GM10847 (cell line): ENCODE data around the gene CYTL1.

Source experiments
- POLR2A ChIP-seq: IDR thresholded peaks from 2 replicates; pipeline ENCODE4 v1.6.1; 2011; ENCODE audit not compliant: insufficient read length; ENCODE audit errors: extremely low read depth

Gene CYTL1

DNA sequence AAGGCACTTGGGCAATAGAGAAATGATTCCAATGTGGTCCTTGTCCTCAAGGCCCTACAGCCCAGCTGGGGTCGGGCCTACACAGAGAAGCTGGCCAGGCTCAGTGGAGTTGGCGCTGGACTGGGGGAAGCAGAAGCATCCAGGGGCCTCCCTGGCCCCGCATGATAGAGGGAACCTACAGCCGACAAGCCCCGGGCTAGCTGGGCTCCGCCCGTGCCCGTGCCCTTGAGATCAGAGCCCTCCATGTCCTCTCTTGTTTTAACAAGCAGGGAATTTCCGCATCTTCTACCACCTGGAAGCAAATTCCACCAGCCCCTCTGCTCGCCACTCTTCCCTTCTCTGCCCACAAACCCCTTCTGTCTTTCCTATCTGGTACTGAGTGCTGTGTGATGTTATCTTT, 31.6 kb downstream of the CYTL1 start:
- no peak for TF ChIP-seq POLR2A

DNA sequence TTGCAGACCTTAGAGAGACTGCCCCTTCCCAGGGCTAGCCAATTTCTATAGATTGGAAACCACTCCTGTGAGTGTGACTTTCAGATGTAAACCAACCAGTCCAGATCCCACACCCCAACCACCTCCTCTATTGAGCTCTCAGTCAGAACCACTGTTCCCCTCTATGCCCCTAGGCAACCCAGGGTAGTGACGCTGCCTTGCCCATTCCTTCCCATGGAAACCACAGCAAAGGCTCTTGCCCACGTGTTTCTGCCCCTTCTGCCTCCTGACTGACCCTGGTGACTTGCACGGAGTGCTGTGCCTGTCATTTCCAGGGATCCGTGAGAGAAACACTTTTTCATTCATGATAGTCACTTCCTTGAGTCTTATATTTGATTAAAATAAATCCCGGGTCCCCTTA, 32.4 kb downstream of the CYTL1 start:
- no peak for TF ChIP-seq POLR2A

DNA sequence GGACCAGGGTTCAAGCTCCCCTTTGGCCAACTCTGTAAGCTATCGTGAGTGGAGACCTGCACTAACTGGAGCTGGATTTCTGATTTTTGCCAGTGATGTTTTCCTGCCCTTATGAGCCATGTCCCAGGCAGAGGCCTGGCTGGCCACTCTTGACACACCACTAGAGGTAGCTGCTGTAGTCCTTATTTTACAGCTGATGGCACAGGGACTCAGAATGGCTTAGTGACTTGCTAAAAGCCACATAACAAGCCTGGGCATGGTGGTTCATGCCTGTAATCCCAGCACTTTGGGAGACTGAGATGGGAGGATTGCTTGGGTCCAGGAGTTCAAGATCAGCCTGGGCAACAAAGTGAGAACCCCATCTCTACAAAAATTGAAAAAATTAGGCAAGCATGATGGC, 33.4 kb downstream of the CYTL1 start:
- no peak for TF ChIP-seq POLR2A

DNA sequence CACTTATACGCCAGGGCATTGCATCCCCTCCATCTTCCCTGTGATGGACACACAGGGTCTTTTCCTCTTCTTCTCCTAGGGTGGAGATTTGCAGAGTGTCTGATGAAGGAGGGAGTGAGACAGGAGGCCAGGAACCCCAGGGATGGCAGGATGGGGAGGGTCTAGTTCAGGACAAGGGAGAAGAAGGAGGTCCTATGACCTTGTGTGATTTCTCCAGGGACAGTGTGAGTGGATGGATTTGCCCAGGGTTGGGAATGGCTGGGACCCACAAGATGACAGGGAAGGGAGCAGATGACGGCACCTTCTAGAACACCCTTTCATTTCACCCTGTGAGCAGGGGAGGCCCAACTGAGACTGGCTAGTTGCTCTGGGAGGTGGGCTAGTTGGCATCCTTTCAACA, 34.2 kb downstream of the CYTL1 start:
- no peak for TF ChIP-seq POLR2A

DNA sequence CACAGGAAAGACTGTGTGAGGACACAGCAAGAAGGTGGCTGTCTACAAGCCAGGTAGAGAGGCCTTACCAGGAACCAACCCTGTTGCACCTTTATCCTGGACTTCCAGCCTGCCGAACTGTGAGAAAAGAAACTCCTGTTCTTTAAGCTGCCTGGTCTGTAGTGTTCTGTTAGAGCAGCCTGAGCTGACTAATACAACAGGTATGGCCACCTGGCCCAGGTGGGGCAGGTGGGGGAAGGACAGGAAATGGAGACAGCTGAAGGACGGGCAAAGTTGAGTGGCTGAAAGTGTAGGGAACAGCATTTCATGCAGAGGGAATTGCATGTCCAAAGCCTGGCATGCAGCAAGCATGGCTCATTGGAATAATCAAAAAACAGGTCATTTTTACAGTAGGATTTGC, 35.1 kb downstream of the CYTL1 start:
- TF ChIP-seq POLR2A: no peak

DNA sequence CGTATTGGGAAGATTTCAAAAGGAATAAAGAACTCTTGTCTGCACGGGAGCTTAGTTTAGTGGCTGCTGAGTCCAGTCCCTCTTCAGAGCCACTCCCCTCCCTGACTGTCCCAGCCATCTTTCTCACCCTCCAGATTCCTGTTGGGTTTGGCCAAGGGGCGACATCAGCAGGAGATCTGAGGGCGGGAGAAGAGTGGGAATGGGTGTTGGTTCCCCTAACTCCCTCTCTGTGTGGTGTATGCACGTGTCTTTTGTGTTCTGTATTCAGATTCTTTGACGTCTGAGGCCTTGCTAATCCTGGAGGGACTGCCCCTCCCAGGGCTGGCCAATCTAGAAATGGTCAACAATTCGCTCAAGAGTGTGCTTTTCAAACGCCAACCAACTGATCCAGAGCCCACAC, 37.4 kb downstream of the CYTL1 start:
- no peak for TF ChIP-seq POLR2A

DNA sequence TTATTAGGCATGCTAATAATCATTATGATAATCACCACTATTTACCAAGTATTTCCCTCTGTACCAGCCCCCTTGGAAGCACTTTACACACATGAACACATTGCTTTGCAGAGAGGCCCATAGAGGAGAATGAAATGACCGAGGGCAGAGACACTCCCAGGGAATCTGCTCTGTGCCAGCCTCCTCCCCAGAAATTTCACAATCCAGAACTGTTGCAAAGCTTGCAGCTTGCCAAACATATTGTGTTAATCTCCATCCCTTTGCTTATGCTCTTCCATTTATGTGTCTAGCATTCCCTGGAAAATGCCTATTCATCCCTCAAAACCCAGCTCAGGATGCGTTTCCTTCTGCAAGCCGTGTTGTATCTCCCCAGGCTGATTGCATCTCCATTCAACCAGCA, 37.8 kb downstream of the CYTL1 start:
- TF ChIP-seq POLR2A: no peak

DNA sequence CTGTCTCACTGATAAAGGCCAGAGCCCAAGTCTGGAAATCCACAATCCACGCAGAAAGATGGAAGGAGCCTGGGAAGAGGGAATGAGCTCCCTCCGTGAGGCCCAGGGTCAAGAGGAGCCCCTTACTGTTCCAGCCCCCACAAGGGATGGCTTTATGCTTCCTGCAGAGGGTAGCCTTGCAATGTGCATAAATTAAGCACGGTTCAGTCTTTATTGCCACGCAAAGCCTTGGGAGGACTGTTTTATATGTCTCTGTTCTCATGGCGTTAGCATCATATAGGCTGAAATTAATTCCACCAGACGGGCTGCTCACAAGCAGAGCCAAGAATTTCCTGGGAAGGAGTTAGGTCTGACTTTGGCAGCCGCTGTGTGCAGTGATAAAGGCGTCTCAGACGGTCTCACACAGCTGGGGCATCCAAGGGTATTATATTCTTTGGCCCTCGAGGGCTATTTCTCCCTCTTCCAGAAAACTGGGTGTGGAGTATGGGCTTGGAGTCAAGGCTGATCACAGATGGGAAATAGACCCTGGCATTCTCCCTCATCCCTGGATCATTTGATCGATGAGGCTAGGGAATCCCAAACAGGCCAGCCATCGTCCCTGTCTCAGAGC, 38.5 kb downstream of the CYTL1 start:
- no peak for TF ChIP-seq POLR2A

DNA sequence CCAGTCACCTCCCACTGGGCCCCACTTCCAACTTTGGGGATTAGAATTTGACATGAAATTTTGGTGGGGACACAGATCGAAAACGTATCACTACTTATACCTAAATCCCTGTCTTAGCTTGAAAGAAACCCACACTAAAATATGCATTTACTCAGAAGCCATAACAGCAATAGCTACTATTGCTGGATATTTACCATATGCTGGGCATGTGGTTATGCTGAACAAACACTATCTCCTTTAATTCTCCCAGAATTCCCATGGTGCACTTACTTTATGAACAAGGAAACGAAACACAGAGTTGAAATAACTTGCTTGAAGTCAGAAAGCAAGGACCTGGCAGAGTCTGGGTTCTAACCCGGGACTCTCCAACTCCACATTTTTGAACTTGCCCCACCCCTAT, 39.3 kb downstream of the CYTL1 start:
- no peak for TF ChIP-seq POLR2A

DNA sequence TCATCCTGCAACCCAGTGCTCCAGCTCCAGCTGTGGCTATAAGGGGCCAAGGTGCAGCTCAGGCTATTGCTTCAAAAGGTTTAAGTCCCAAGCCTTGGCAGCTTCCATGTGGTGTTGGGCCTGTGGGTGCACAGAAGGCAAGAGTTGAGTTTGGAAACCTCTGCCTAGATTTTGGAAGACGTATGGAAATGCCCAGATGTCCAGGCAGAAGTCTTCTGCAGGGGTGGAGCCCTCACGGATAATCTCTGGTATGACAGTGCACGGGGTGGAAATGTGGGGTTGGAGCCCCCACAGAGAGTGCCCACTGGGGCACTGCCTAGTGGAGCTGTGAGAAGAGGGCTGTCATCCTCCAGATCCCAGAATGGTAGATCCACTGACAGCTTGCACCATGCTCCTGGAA, 44.5 kb downstream of the CYTL1 start:
- TF ChIP-seq POLR2A: no peak

DNA sequence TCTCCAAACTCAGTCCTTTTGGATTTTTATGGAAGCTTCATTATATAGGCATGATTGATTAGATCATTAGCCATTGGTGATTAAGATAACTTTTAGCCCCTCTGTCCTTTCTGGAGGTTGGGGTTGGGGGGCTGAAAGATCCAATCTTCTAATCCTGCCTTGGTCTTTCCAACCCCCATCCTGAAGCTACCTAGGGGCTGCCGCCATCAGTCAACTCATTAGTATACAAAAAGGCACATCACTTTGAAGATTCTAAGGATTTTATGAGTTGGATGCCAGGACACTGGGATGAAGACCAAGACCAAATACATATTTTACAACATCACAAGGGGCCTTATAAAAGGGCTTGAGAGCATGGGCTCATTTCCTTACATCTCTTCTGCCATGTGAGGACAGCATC, 47.5 kb downstream of the CYTL1 start:
- TF ChIP-seq POLR2A: no peak

DNA sequence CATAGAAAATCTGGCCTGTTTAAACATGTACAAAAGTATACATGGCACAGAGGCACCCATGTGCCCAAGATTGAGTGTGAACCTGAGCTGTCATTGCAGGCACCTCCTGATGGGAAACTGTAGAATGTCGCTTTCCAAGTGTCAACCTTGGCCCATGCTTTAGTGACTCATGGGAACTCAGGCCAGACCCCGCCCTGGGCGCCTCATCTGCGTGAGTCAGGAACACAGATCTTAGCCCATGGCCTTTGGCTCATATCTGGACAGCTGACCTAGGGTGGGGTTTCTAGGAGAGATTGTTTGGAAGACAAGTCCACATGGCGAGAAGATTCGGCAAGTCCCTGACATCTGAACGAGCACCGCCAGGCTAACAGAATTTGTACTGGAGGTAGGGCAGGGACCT, 50.0 kb downstream of the CYTL1 start:
- no peak for TF ChIP-seq POLR2A

DNA sequence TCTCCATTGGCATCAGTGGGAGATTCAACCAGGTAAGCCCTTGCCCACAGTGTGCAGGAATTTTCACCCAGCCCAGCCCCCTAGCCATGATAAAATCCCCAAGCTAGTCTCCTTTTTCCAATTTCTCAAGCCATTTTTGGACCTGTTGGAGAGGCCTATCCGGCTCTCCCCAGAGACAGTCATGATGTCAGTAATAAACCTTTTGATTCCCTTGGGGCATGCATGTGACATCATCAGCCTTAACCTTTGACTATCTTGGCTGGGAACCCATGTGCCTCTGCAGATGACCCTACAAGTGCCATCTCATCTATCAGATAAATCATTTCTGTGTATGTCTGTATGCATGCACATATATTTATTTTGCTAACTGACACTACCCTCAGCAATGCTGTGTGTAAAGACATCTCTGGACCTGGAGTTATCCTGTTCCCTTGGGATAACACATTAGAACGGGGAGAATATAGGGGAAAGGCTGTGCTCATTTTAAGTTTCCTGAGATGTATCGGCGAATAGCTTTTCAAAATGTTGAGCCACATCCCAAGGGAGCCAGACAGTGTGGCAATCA, 51.0 kb downstream of the CYTL1 start:
- TF ChIP-seq POLR2A: no peak
